GM18951 (cell line): Measurements from ENCODE around the gene HSFX4.
A peak's percentile ranks its signal among the peaks of the same experiment; 100 is the strongest.
"Not testable (repeated sequence)": the region's sequence is repeated elsewhere in the genome, so short reads cannot be mapped to it uniquely, and the experiment has no call there.

Source experiments
- POLR2A ChIP-seq: IDR thresholded peaks from 4 replicates; pipeline ENCODE4 v1.6.1; 2011; ENCODE audit warnings: mild to moderate bottlenecking; ENCODE audit not compliant: insufficient read length, insufficient read depth; ENCODE audit errors: extremely low read depth
- in situ Hi-C: fragments of 300-500 bp; cut with MboI; formaldehyde crosslinking; loops from one replicate; pipeline ENCODE4 v1.12.0; 2022; ENCODE audit warnings: low sequenced_read_pairs, mixed read lengths, inconsistent platforms; ENCODE audit not compliant: unreplicated experiment

The HSFX4 gene

GRCh38 chrX:149933547-149933946 is 4.2 kb downstream of the HSFX4 start:
- in situ Hi-C loops, result not testable (repeated sequence)

- in situ Hi-C loops, result not testable (repeated sequence)
Observed at GRCh38 chrX:149937328-149937727, 8.0 kb downstream of the HSFX4 start.

GRCh38 chrX:149937871-149938426 is 8.6 kb downstream of the HSFX4 start:
- peak; percentile 70 for TF ChIP-seq POLR2A

GRCh38 chrX:149938427-149938880 is 9.1 kb downstream of the HSFX4 start, which contains the start of gene EOLA2:
Gene EOLA2, minus strand, starts transcription at chrX:149938491. Its CDS starts 4,617 bp downstream, at chrX:149933874.
- in situ Hi-C loops, result no loop called here
- no peak for TF ChIP-seq POLR2A

More at GRCh38 chrX:149937871-149938426, 8.6 kb downstream of the HSFX4 start:
- in situ Hi-C loops, result no loop called here

- in situ Hi-C loops, result no loop called here
- TF ChIP-seq POLR2A, result no peak
Observed at GRCh38 chrX:149938881-149939654, 9.7 kb downstream of the HSFX4 start.

DNA sequence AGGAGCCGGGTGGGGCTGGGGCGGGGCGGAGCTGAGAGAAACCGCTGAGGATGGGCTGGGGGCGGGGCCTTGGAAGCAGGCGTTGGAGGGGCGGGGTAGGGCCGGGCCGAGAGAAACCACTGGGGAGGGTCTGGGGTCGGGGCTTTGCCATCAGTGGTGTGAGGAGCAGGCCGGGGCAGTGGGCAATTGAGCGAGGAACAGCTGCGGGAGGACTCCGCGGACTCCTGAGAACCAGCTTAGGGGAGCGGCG is 10.2 kb downstream of the HSFX4 start:
- in situ Hi-C loops, result no loop called here
- TF ChIP-seq POLR2A, result no peak

- in situ Hi-C loops, result loop anchor here (10.0 kb wide), 1 partner anchor 405 kb away; no protein-coding TSS in a partner anchor
- peak; percentile 29 for TF ChIP-seq POLR2A
Observed at GRCh38 chrX:149939905-149940673, 10.7 kb downstream of the HSFX4 start.

GRCh38 chrX:149940674-149941024 is 11.3 kb downstream of the HSFX4 start:
- in situ Hi-C loops, result loop anchor here (10.0 kb wide), 1 partner anchor 406 kb away; no protein-coding TSS in a partner anchor

DNA sequence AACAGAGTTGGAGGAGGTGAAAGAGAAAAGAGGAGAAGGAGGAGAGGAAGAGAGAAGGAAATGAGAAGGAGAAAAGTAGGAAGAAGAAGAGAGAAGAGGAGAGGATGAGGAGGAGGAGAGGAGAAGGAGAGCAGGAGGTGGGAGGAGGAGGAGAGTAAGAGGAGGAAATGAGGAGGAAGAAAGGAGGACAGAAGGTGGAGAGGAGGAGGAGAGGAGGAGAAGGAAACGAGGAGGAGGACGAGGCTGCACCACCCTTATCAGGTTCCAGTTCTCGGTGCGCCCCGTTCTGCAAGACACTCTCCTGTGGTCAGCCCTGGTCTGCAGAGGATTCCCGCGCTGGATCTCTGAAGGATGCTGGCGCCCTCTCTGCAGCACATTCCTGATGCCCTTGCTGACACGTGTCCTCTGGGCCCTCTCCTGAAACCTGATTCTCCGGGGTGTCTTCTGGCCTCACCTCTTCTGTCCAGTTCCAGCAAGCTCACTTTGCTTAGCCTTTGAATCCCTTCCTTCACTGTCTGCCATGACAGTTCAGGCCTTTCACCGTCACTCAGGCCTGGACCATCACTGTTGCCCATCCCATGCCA is 15.8 kb downstream of the HSFX4 start:
- in situ Hi-C loops, result loop anchor here (10.0 kb wide), 1 partner anchor 410 kb away; no protein-coding TSS in a partner anchor

GRCh38 chrX:149945820-149946219 is 16.4 kb downstream of the HSFX4 start:
- in situ Hi-C loops, result loop anchor here (10.0 kb wide), 1 partner anchor 411 kb away; no protein-coding TSS in a partner anchor

GRCh38 chrX:149946932-149947331 is 17.6 kb downstream of the HSFX4 start:
- in situ Hi-C loops, result loop anchor here (10.0 kb wide), 1 partner anchor 412 kb away; no protein-coding TSS in a partner anchor

DNA sequence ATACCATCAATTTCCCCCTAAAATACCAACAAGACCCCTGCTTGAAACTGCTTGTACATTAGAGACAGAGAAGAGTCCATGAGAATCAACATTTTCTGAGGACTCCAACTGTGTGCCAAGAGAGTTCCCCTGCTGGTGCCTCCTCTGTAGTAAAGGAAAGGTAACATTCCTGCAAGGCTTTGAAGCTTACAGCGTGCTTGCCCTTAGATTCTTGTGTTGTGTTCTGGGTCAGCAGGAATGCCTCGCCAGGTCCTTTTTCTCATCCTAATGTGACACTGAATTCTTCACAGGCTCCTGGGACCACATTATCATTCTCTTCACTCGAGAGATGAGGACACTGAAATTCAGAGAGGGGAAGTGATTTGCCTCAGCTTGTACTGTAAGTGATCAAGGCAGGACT is 18.6 kb downstream of the HSFX4 start:
- TF ChIP-seq POLR2A, result no peak
- in situ Hi-C loops, result loop anchor here (10.0 kb wide), 1 partner anchor 413 kb away; no protein-coding TSS in a partner anchor

DNA sequence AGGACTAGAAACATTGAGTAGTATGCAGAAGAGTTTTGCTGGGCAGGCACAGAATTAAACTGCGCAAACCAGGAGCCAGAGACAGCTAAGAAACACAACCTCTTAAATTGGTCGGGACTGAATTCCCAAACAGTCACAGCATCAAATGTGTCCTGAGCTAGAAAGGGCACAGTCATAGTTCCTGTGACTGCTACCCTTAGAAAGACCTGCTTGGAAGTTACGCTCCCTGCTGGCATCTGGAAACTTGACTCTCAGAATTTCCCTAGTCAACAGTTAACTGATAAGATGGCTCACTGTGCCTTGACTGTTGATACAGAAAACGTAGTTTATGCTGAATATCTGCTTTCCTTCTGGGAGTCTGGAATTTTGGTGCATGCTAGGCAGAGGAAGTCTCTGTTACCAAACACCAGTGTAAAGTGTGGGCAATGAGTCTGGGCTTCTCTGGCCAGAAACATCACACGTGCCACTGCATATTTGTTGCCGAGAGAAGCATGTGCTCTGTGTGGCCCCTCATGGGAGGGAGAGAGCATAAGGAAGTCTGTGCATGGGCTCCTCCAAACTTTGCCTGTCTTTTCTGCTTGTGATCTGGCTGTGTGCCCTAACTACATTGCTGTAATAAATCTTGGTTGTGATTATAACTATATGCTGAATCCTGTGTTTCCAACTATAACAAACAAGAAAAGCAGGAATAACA is 20.5 kb downstream of the HSFX4 start:
- no peak for TF ChIP-seq POLR2A
- in situ Hi-C loops, result loop anchor here (10.0 to 25.0 kb wide), 2 partner anchors 415 to 762 kb away; no protein-coding TSS in a partner anchor

DNA sequence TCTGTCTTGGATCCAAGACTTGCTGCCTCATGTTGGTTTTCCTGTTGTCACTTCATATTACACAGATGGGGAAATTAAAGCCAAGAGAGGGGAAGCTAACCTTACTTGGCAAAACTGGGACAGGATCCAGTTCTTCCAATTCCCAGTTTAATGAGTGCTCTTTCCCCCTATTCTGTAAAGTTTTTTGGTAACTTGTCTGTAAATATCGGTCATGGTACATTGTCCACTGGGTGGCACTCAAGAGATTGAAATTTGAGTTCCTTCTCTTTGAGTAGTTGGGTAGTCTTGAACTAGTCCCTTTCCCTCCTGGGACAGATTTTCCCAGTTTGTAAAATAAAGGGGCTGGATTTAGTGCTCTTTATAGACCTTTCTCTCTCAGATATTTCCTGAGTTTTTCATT is 21.3 kb downstream of the HSFX4 start:
- in situ Hi-C loops, result loop anchor here (25.0 kb wide), 1 partner anchor 762 kb away; no protein-coding TSS in a partner anchor
- no peak for TF ChIP-seq POLR2A
